DLD1 (cell line): ENCODE results near the gene TASP1.

Experiments used
- in situ Hi-C: cut with HindIII; loops from 2 replicates; pipeline ENCODE4 v1.10.0; 2017; ENCODE audit warnings: low sequenced_read_pairs

TASP1 gene

GRCh38 chr20:13580707-13581106 lies 58.0 kb downstream of the TASP1 start:
- in situ Hi-C loops = no loop called here

GRCh38 chr20:13574071-13574470 lies 64.7 kb downstream of the TASP1 start:
- in situ Hi-C loops = no loop called here

GRCh38 chr20:13571662-13572061 lies 67.1 kb downstream of the TASP1 start:
- in situ Hi-C loops = no loop called here

GRCh38 chr20:13567663-13568062 lies 71.1 kb downstream of the TASP1 start:
- in situ Hi-C loops = no loop called here

- in situ Hi-C loops = no loop called here
Observed at GRCh38 chr20:13563854-13564253, 74.9 kb downstream of the TASP1 start.

- in situ Hi-C loops = no loop called here
Observed at GRCh38 chr20:13554706-13555105, 84.0 kb downstream of the TASP1 start.

GRCh38 chr20:13554076-13554475 lies 84.7 kb downstream of the TASP1 start:
- in situ Hi-C loops = no loop called here

- in situ Hi-C loops = no loop called here
Observed at GRCh38 chr20:13552061-13552460, 86.7 kb downstream of the TASP1 start.

- in situ Hi-C loops = loop anchor here (25.0 kb wide), 1 partner anchor 437 kb away; no protein-coding TSS in a partner anchor
Observed at GRCh38 chr20:13549451-13549850, 89.3 kb downstream of the TASP1 start.

GRCh38 chr20:13546497-13547131 lies 92.1 kb downstream of the TASP1 start:
- in situ Hi-C loops = loop anchor here (25.0 kb wide), 1 partner anchor 434 kb away; no protein-coding TSS in a partner anchor

- in situ Hi-C loops = loop anchor here (25.0 kb wide), 1 partner anchor 433 kb away; no protein-coding TSS in a partner anchor
Observed at GRCh38 chr20:13545790-13546189, 92.9 kb downstream of the TASP1 start.

- in situ Hi-C loops = loop anchor here (25.0 kb wide), 1 partner anchor 431 kb away; no protein-coding TSS in a partner anchor
Observed at GRCh38 chr20:13543783-13544182, 94.9 kb downstream of the TASP1 start.

GRCh38 chr20:13535627-13536026 lies 103.1 kb downstream of the TASP1 start:
- in situ Hi-C loops = loop anchor here (25.0 kb wide), 1 partner anchor 423 kb away; no protein-coding TSS in a partner anchor

- in situ Hi-C loops = loop anchor here (25.0 kb wide), 1 partner anchor 422 kb away; no protein-coding TSS in a partner anchor
Observed at GRCh38 chr20:13533946-13534345, 104.8 kb downstream of the TASP1 start.

- in situ Hi-C loops = loop anchor here (25.0 kb wide), 1 partner anchor 418 kb away; no protein-coding TSS in a partner anchor
Observed at GRCh38 chr20:13530146-13530545, 108.6 kb downstream of the TASP1 start.

GRCh38 chr20:13526551-13526950 lies 112.2 kb downstream of the TASP1 start:
- in situ Hi-C loops = loop anchor here (25.0 kb wide), 1 partner anchor 414 kb away; no protein-coding TSS in a partner anchor

- in situ Hi-C loops = loop anchor here (25.0 kb wide), 1 partner anchor 413 kb away; no protein-coding TSS in a partner anchor
Observed at GRCh38 chr20:13525225-13525940, 113.3 kb downstream of the TASP1 start.

- in situ Hi-C loops = no loop called here
Observed at GRCh38 chr20:13524339-13524738, 114.4 kb downstream of the TASP1 start.

GRCh38 chr20:13517831-13518230 lies 120.9 kb downstream of the TASP1 start:
- in situ Hi-C loops = no loop called here

- in situ Hi-C loops = no loop called here
Observed at GRCh38 chr20:13515796-13516558, 122.8 kb downstream of the TASP1 start.

GRCh38 chr20:13515291-13515690 lies 123.4 kb downstream of the TASP1 start:
- in situ Hi-C loops = no loop called here
